GM12878 (cell line): ENCODE data around the gene KAT2B. TPM values are rescaled to one million over a fixed set of nuclear protein-coding genes. Genes with fewer than 3 reads are reported as not detected.

Source experiments
- BHLHE40 ChIP-seq, 2 experiments: fragments of 450-650 bp in 1 of 2; IDR thresholded peaks; 2 replicates each; pipeline ENCODE4 v1.6.1; 2011 to 2017; ENCODE audit warnings: low read depth in 2 of 2, borderline replicate concordance in 1 of 2, improper control_type of control experiment in 1 of 2, low read length in 1 of 2, mild to moderate bottlenecking in 1 of 2
- EZH2 ChIP-seq: IDR thresholded peaks from 2 replicates; pipeline ENCODE4 v1.6.1; 2012; ENCODE audit warnings: low read depth, mild to moderate bottlenecking, control low read depth, inconsistent platforms, low read length, borderline replicate concordance; ENCODE audit not compliant: control insufficient read depth
- HDGF ChIP-seq: fragments of 450-650 bp; IDR thresholded peaks from 2 replicates; pipeline ENCODE4 v1.6.1; 2016; ENCODE audit warnings: antibody characterized with exemption
- NFYB ChIP-seq: IDR thresholded peaks from 2 replicates; pipeline ENCODE4 v1.6.1; 2011; ENCODE audit warnings: low read depth, mild to moderate bottlenecking, low read length, improper control_type of control experiment, moderate library complexity; ENCODE audit not compliant: insufficient read depth
- NR2C2 ChIP-seq: IDR thresholded peaks from 2 replicates; pipeline ENCODE4 v1.6.1; 2011; ENCODE audit warnings: borderline replicate concordance, low read depth; ENCODE audit not compliant: control insufficient read depth, insufficient read length
- POLR2AphosphoS5 ChIP-seq: IDR thresholded peaks from 2 replicates; pipeline ENCODE4 v1.6.1; 2011; ENCODE audit warnings: mild to moderate bottlenecking, low read length, inconsistent platforms
- RAD21 ChIP-seq: IDR thresholded peaks from 2 replicates; pipeline ENCODE4 v1.6.1; 2011; ENCODE audit warnings: mild to moderate bottlenecking, low read depth, low read length, moderate library complexity; ENCODE audit not compliant: insufficient read depth
- RB1 ChIP-seq: fragments of 450-650 bp; formaldehyde crosslinking; IDR thresholded peaks from 2 replicates; pipeline ENCODE4 v1.6.1; 2017; ENCODE audit warnings: mild to moderate bottlenecking, borderline replicate concordance
- RELA ChIP-seq: fragments of 450-650 bp; IDR thresholded peaks from 2 replicates; pipeline ENCODE4 v1.8.0; 2014; ENCODE audit warnings: borderline replicate concordance; ENCODE audit not compliant: partially characterized antibody
- polyA plus RNA-seq, 11 experiments: library from polyadenylated mRNA; depleted of rRNA in 4 of 11; unstranded in 6 of 11; stranded (reverse) in 5 of 11; fragments of >200 nt; fragmentation: Nextera tagmentation in 4 of 11; fragmentation: Illumina TruSeq in 1 of 11; extraction: Ambion mirVana in 4 of 11; extraction: Trizol in 1 of 11; gene quantifications; 1 replicate in 1 of 11; 2 replicates in 10 of 11; pipeline versions ENCODE4 v1.2.1 to v1.2.3, GENCODE V29; 2011 to 2016; ENCODE audit warnings: inconsistent platforms in 2 of 11, missing spikeins in 2 of 11, low read depth in 1 of 11
- total RNA-seq, 4 experiments: library from RNA; depleted of rRNA in 3 of 4; stranded (reverse); fragments of >200 nt in 3 of 4; fragmentation: Illumina TruSeq in 1 of 4; extraction: Trizol in 1 of 4; gene quantifications; 2 replicates each; pipeline versions ENCODE4 v1.2.1 to v1.2.3, GENCODE V29; 2013 to 2021
- TF ChIP-seq, protein P1 (sequence below): fragments of 450-650 bp; IDR thresholded peaks from 2 replicates; pipeline ENCODE4 v1.6.1; 2017; ENCODE audit warnings: borderline replicate concordance
- TF ChIP-seq, protein P2 (sequence below): fragments of 150-350 bp; IDR thresholded peaks from 2 replicates; pipeline ENCODE4 v1.6.1; 2016; ENCODE audit warnings: low read depth, low read length
- TF ChIP-seq, protein P3 (sequence below): IDR thresholded peaks from 2 replicates; pipeline ENCODE4 v1.6.1; 2012; ENCODE audit warnings: low read depth, low read length, improper control_type of control experiment
- TF ChIP-seq, protein P4 (sequence below): IDR thresholded peaks from 2 replicates; pipeline ENCODE4 v1.6.1; 2012; ENCODE audit warnings: low read length, inconsistent platforms
- TF ChIP-seq, protein P5 (sequence below): fragments of 450-650 bp; IDR thresholded peaks from 2 replicates; pipeline ENCODE4 v1.6.1; 2016; ENCODE audit warnings: mild to moderate bottlenecking, moderate library complexity, borderline replicate concordance

Gene KAT2B
- total and polyA plus RNA-seq, 10 of the 15 experiments (the other 5 are each of a cell fraction or from before 2014, with no cell fraction given) = 2.9 to 15.2 (median 10.2) TPM

GRCh38 chr3:20185679-20186599, 145.7 kb downstream of the KAT2B start, which contains the start of gene SGO1 (continued):
- TF ChIP-seq, protein P1, sequence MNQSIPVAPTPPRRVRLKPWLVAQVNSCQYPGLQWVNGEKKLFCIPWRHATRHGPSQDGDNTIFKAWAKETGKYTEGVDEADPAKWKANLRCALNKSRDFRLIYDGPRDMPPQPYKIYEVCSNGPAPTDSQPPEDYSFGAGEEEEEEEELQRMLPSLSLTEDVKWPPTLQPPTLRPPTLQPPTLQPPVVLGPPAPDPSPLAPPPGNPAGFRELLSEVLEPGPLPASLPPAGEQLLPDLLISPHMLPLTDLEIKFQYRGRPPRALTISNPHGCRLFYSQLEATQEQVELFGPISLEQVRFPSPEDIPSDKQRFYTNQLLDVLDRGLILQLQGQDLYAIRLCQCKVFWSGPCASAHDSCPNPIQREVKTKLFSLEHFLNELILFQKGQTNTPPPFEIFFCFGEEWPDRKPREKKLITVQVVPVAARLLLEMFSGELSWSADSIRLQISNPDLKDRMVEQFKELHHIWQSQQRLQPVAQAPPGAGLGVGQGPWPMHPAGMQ = no peak
- TF ChIP-seq HDGF (no peak), NR2C2 (no peak), BHLHE40 (IDR thresholded peaks at IDR 0.05; ENCODE audit: borderline replicate concordance in 1 of 2, low read depth in 2 of 2, low read length in 1 of 2) (peak; percentile 86 to 98; a peak in 3 of 4 replicates), RELA (peak; percentile 99), POLR2AphosphoS5 (peak; percentile 92), RAD21 (peak; percentile 29; the same call in 1 of the 2 replicates), RB1 (peak; percentile 27; the same call in 1 of the 2 replicates), EZH2 (no peak), NFYB (peak; percentile 93)
- TF ChIP-seq, protein P2, sequence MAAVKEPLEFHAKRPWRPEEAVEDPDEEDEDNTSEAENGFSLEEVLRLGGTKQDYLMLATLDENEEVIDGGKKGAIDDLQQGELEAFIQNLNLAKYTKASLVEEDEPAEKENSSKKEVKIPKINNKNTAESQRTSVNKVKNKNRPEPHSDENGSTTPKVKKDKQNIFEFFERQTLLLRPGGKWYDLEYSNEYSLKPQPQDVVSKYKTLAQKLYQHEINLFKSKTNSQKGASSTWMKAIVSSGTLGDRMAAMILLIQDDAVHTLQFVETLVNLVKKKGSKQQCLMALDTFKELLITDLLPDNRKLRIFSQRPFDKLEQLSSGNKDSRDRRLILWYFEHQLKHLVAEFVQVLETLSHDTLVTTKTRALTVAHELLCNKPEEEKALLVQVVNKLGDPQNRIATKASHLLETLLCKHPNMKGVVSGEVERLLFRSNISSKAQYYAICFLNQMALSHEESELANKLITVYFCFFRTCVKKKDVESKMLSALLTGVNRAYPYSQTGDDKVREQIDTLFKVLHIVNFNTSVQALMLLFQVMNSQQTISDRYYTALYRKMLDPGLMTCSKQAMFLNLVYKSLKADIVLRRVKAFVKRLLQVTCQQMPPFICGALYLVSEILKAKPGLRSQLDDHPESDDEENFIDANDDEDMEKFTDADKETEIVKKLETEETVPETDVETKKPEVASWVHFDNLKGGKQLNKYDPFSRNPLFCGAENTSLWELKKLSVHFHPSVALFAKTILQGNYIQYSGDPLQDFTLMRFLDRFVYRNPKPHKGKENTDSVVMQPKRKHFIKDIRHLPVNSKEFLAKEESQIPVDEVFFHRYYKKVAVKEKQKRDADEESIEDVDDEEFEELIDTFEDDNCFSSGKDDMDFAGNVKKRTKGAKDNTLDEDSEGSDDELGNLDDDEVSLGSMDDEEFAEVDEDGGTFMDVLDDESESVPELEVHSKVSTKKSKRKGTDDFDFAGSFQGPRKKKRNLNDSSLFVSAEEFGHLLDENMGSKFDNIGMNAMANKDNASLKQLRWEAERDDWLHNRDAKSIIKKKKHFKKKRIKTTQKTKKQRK = no peak
- TF ChIP-seq, protein P3, sequence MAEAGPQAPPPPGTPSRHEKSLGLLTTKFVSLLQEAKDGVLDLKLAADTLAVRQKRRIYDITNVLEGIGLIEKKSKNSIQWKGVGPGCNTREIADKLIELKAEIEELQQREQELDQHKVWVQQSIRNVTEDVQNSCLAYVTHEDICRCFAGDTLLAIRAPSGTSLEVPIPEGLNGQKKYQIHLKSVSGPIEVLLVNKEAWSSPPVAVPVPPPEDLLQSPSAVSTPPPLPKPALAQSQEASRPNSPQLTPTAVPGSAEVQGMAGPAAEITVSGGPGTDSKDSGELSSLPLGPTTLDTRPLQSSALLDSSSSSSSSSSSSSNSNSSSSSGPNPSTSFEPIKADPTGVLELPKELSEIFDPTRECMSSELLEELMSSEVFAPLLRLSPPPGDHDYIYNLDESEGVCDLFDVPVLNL = peak; percentile 99
- TF ChIP-seq, protein P4, sequence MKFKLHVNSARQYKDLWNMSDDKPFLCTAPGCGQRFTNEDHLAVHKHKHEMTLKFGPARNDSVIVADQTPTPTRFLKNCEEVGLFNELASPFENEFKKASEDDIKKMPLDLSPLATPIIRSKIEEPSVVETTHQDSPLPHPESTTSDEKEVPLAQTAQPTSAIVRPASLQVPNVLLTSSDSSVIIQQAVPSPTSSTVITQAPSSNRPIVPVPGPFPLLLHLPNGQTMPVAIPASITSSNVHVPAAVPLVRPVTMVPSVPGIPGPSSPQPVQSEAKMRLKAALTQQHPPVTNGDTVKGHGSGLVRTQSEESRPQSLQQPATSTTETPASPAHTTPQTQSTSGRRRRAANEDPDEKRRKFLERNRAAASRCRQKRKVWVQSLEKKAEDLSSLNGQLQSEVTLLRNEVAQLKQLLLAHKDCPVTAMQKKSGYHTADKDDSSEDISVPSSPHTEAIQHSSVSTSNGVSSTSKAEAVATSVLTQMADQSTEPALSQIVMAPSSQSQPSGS = no peak
- TF ChIP-seq, protein P5, sequence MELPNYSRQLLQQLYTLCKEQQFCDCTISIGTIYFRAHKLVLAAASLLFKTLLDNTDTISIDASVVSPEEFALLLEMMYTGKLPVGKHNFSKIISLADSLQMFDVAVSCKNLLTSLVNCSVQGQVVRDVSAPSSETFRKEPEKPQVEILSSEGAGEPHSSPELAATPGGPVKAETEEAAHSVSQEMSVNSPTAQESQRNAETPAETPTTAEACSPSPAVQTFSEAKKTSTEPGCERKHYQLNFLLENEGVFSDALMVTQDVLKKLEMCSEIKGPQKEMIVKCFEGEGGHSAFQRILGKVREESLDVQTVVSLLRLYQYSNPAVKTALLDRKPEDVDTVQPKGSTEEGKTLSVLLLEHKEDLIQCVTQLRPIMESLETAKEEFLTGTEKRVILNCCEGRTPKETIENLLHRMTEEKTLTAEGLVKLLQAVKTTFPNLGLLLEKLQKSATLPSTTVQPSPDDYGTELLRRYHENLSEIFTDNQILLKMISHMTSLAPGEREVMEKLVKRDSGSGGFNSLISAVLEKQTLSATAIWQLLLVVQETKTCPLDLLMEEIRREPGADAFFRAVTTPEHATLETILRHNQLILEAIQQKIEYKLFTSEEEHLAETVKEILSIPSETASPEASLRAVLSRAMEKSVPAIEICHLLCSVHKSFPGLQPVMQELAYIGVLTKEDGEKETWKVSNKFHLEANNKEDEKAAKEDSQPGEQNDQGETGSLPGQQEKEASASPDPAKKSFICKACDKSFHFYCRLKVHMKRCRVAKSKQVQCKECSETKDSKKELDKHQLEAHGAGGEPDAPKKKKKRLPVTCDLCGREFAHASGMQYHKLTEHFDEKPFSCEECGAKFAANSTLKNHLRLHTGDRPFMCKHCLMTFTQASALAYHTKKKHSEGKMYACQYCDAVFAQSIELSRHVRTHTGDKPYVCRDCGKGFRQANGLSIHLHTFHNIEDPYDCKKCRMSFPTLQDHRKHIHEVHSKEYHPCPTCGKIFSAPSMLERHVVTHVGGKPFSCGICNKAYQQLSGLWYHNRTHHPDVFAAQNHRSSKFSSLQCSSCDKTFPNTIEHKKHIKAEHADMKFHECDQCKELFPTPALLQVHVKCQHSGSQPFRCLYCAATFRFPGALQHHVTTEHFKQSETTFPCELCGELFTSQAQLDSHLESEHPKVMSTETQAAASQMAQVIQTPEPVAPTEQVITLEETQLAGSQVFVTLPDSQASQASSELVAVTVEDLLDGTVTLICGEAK = peak; percentile 36; the same call in 1 of the 2 replicates
